ENCODE measurements around the gene SLC51B. TPM values are rescaled to one million over a fixed set of nuclear protein-coding genes. Genes with fewer than 3 reads are reported as not detected.

The SLC51B gene
- total RNA-seq, 1 experiment from 2014 or later = not detected

GRCh38 chr15:65038836-65039235, 6.4 kb upstream of the SLC51B start:
- H3K9me3 ChIP-seq (ENCODE audit: control insufficient read depth in 1 of 2, insufficient read depth in 1 of 2, low read depth in 1 of 2, low read length in 2 of 2) = no peaks in the 10 kb centered on the region
- no peak for DNase-seq (ENCODE audit: low read depth, low spot score)
- ATAC-seq = no peak
- H3K27ac ChIP-seq (ENCODE audit: low read depth, low read length) = no peak overlapping the region
- H3K36me3 ChIP-seq (ENCODE audit: control insufficient read depth in 1 of 2, insufficient read depth in 2 of 2, low read length in 2 of 2) = no peaks in the 10 kb centered on the region
- intact Hi-C loops (cut with micrococcal nuclease) = no loop called here
- no peak overlapping the region for H2AFZ ChIP-seq (ENCODE audit: low read depth, low read length, poor library complexity, severe bottlenecking)
- ChIA-PET RAD21 (ENCODE audit: low non-redundant PET in 1 of 2, low total read pairs in 2 of 2, uncharacterized antibody in 2 of 2, unreplicated experiment in 2 of 2) (no interaction called here), CTCF (no interaction called here), POLR2A (no interaction called here)
- peaks cover under 1 to 14% of the 10 kb centered on the region in 2 experiments; a peak in 3 of 4 replicates for H3K4me1 ChIP-seq (ENCODE audit: control insufficient read depth in 1 of 2, insufficient read depth in 2 of 2, low read length in 2 of 2)
- no peaks in the 10 kb centered on the region for H3K79me2 ChIP-seq (ENCODE audit: insufficient read depth, low read length)
- no peaks in the 10 kb centered on the region for H3K27me3 ChIP-seq (ENCODE audit: insufficient read depth, low read length)
- no peak overlapping the region for H3K4me3 ChIP-seq (replicated peaks in 1 of 2; ENCODE audit: low read depth in 1 of 2, low read length in 2 of 2)
- no peak for TF ChIP-seq ATF3 (IDR thresholded peaks at IDR 0.05)
- TF ChIP-seq SRF (IDR thresholded peaks at IDR 0.05; ENCODE audit: low read depth) = no peak
- TF ChIP-seq ELF1 (IDR thresholded peaks at IDR 0.05; ENCODE audit: borderline replicate concordance, low read depth) = no peak
- TF ChIP-seq RAD21 (IDR thresholded peaks at IDR 0.05; ENCODE audit: low read depth) = no peak
- no peak for TF ChIP-seq REST (IDR thresholded peaks at IDR 0.05; ENCODE audit: low read depth)
- no peak for TF ChIP-seq CBX3 (IDR thresholded peaks at IDR 0.05; ENCODE audit: low read depth)
- TF ChIP-seq EGR1 (IDR thresholded peaks at IDR 0.05; ENCODE audit: low read depth) = no peak
- no peak for TF ChIP-seq EZH2 (IDR thresholded peaks at IDR 0.05)
- no peak for TF ChIP-seq JUND (IDR thresholded peaks at IDR 0.05)
- no peak for TF ChIP-seq EZH2phosphoT487 (IDR thresholded peaks at IDR 0.05; ENCODE audit: borderline replicate concordance)
- TF ChIP-seq MAX (IDR thresholded peaks at IDR 0.05) = no peak
- TF ChIP-seq FOSL1 (IDR thresholded peaks at IDR 0.05; ENCODE audit: low read depth) = no peak
- no peak for TF ChIP-seq SP1 (IDR thresholded peaks at IDR 0.05; ENCODE audit: low read depth)
- TF ChIP-seq ZNF274 (IDR thresholded peaks at IDR 0.05; ENCODE audit: low read depth, low read length) = no peak
- H3K4me2 ChIP-seq (ENCODE audit: low read length) = no peak overlapping the region
- H3K9ac ChIP-seq (ENCODE audit: low read length) = no peak overlapping the region
- no peaks in the 10 kb centered on the region for H4K20me1 ChIP-seq (ENCODE audit: insufficient read depth)
- H3K9me2 ChIP-seq (ENCODE audit: insufficient read depth) = no peaks in the 10 kb centered on the region
- no TSS peak for BruUV-seq (replicated peaks)

Data from HCT116 (cell line).